ENCODE measurements around the gene SKI.

SKI gene

DNA sequence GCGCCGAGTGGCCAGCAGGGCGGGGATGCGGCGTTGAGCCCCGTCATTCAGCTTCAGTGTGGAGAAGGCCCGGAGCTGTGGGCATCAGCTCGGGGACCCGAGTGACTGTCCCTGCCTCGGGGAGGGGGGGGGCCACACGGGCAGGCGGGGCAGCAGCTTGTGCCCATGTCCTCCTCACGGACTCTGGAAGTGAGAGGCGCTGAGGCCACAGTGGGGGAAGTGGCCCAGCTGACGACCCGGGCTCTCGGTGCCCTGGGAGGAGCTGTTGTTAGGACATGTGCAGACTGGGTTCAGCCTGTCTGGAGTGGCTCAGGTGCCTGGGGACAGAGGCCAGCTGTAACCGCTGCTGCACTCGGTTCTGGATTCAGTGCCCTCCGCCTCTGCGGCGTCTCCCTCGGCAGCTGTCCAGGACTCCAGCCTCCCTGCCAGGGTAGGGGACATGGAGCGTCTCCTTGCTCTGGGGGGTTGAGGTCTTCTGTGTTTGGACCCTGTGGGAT is 71.1 kb downstream of the SKI start:
- Histone ChIP-seq H3K27me3 (ENCODE audit: low read depth) (no peaks in the 10 kb centered on the region), H3K4me1 (no peaks in the 10 kb centered on the region), H3K36me3 (replicated peaks) (peaks cover 3% of the 10 kb centered on the region), H3K4me3 (no peak overlapping the region), H3K9me3 (no peaks in the 10 kb centered on the region)
- DNase-seq (ENCODE audit: low spot score in 2 of 2), result no peak
- in situ Hi-C loops (cut with MboI; ENCODE audit: low sequenced_read_pairs), result no loop called here

DNA sequence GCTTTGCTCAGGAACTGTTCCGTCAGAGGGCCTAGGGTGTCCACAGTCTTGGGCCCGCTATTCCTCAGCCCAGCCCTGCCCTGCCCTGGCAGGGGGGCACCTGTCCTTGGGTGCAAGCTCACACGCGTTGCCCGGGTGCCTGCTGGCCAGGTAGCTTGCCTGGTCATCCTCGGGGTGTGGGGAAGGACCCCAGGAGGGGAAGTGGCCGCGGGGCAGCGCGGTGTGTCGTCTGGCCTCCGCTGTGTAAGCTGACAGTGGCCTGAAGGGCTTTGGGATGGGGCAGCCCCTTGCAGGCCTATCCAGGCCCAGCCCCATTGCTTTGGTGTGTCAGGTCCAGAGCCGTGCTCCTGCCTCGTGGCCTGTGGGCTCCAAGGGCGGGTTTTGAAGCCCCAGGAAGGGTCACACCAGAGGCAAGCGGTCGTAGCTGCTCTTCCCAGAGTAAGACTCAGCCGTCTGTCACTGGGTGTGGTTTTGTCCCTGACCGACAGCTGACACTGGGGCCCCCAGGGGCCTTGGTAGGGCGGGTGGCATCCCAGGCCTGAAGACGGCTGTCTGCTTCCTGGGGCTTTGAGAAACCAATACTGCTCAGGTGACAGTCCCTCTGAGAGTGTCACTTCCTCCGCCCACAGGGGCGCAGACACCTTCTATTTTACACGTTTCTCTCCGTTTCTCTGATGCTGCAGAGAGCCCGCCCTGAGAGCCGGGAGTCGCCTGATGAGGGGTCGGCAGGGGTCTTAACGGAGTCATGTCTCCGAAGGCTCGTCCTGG is 72.1 kb downstream of the SKI start:
- Histone ChIP-seq H3K4me3 (no peak overlapping the region), H3K27me3 (ENCODE audit: low read depth) (no peaks in the 10 kb centered on the region), H3K36me3 (replicated peaks) (peaks cover 13% of the 10 kb centered on the region), H3K9me3 (no peaks in the 10 kb centered on the region), H3K4me1 (no peaks in the 10 kb centered on the region)
- in situ Hi-C loops (cut with MboI; ENCODE audit: low sequenced_read_pairs), result no loop called here
- DNase-seq (ENCODE audit: low spot score in 2 of 2), result no peak

DNA sequence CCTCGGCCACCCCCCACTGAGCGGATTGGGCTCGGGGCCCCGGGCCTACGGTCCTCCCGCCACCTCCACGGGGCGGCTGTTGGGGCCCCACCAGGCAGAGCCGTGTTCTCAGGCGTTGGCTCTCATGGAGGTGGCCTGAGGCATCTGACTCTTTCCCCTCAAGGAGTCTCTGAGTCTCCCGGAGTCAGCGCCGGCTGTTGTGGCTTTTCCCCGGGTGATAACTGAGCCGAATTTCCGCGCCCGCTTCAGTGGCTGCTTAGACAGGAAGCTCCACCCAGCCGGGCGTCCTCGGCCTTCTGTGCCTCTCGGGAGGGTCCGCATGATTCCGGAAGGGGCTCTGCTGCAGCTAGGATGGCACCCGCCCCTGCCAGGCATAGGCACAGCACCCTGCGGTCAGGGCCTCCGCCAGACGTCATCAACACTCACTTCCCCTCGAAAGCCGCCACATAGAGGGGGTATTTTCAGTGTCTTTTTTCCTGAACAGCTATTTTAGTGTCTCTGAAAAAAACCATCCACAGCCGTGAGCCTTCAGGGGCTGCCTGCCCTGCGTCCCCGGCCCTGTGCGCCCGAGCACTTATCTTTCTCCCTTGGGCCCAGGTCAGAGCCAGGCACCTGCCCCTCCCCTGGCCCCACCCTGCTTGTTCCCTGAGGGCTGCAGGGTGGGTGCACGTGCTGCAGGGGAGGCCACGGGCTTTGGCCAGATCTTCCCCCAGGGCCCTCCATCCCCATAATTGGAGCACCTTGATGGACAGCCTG is 72.9 kb downstream of the SKI start:
- in situ Hi-C loops (cut with MboI; ENCODE audit: low sequenced_read_pairs), result no loop called here

DNA sequence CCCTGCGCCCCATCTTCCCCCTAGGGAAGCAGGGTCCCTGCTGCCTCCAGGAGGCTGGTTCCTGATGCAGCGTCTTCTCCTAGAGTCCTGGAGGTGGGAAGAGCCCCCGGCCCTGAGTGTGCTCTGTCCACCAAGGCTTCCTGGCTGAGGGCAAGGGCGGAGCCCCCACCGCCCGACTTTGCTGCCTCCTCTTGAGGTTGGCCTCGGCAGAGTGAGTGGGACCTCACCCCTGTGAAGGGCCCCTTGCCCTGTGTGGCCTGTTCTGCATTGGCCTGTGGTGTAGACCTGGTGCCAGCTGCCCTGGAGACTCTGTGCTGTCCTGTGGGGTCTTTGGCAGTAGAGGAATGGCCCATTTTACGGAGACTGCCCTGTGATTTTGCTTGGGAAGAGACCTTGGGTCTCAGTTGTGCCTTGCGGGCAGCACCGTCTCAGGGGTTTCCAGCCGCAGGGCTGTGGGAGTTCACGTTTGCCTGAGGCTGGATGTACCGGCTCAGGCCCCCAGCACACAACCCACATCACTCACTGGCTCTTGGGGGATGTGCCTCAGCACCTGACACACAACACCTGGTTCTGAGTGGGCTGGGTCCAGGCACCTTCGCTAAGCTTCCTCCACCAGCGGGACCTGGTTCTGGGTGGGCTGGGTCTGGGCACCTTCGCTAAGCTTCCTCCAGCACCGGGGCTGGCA is 73.6 kb downstream of the SKI start:
- Histone ChIP-seq H3K4me1 (no peaks in the 10 kb centered on the region), H3K36me3 (replicated peaks) (peaks cover 26% of the 10 kb centered on the region), H3K4me3 (no peak overlapping the region), H3K27me3 (ENCODE audit: low read depth) (no peaks in the 10 kb centered on the region), H3K9me3 (no peaks in the 10 kb centered on the region)
- in situ Hi-C loops (cut with MboI; ENCODE audit: low sequenced_read_pairs), result no loop called here
- no peak for DNase-seq (ENCODE audit: low spot score in 2 of 2)

More for the DNA sequence above, 72.9 kb downstream of the SKI start:
- Histone ChIP-seq H3K27me3 (ENCODE audit: low read depth) (no peaks in the 10 kb centered on the region), H3K4me3 (no peak overlapping the region), H3K4me1 (no peaks in the 10 kb centered on the region), H3K9me3 (no peaks in the 10 kb centered on the region), H3K36me3 (replicated peaks) (peaks cover 21% of the 10 kb centered on the region)
- no peak for DNase-seq (ENCODE audit: low spot score in 2 of 2)

DNA sequence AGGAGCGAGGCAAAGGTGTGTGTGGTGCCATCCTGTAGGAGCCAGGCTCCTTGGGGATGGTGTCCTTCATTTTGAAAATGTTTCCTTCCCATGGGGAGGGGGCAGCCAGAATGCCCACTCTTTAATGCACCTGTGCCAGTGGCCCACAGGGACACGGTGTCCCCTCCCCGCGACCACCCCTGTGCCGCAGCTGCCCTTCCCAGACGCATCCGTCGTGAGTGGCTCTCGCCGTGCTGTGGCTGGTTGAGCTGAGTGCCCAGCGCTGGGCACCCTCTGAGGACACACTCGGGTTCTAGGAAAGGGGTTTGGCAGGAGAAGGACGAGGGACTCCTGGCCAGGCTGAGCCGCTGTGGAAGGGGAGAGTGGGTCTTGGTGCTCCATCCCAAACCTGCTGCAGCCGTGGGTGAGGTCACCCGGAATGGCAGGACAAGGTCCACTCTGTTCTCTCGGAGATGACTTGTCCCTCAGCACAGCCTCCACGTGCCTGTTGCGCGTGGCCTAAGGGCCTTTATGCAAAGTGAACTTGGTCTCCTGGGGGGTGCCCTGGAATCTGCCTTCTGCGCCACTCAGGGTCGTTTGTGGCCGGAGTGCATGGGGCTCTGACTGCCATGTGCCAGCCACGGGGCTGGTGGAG is 74.3 kb downstream of the SKI start:
- Histone ChIP-seq H3K4me1 (no peaks in the 10 kb centered on the region), H3K9me3 (no peaks in the 10 kb centered on the region), H3K36me3 (replicated peaks) (peaks cover 28% of the 10 kb centered on the region), H3K27me3 (ENCODE audit: low read depth) (no peaks in the 10 kb centered on the region), H3K4me3 (no peak overlapping the region)
- in situ Hi-C loops (cut with MboI; ENCODE audit: low sequenced_read_pairs), result no loop called here
- DNase-seq (ENCODE audit: low spot score in 2 of 2), result no peak

DNA sequence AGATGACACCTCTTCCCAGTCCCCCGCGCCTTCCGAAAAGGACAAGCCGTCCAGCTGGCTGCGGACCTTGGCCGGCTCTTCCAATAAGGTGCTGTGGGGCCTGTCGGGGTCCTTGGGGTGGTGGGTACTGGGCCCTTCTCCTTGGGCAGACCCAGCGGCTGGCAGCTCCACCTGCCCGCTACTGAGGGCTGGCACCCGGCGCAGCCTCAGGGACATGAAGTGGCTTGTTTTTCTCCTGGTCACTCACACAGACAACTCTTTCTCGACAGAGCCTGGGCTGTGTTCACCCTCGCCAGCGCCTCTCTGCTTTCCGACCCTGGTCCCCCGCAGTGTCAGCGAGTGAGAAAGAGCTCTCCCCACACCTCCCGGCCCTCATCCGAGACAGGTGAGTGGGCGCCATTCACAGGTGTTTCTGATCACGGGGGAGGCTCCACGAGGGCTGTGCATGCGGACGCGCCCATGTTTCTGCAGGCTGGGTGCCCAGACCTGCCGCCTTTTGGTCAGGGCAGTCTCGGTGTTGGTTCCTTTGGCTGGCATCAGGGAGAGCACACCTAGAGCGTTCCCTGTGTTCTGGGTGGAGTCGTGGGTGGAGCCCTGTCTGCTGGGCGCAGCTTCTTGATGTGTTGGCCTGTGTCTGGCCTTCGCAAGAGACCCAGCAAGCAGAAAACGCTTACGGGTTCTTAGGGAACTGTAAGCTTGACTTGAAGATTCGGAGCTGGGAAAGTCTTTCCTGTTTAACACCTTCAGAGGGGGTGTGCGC is 75.1 kb downstream of the SKI start:
- H3K9me3 ChIP-seq, result no peaks in the 10 kb centered on the region
- H3K36me3 ChIP-seq (replicated peaks), result peaks cover 34% of the 10 kb centered on the region
- no peaks in the 10 kb centered on the region for H3K4me1 ChIP-seq
- H3K4me3 ChIP-seq, result no peak overlapping the region
- no peak for DNase-seq (ENCODE audit: low spot score in 2 of 2)
- no peaks in the 10 kb centered on the region for H3K27me3 ChIP-seq (ENCODE audit: low read depth)
- in situ Hi-C loops (cut with MboI; ENCODE audit: low sequenced_read_pairs), result no loop called here

DNA sequence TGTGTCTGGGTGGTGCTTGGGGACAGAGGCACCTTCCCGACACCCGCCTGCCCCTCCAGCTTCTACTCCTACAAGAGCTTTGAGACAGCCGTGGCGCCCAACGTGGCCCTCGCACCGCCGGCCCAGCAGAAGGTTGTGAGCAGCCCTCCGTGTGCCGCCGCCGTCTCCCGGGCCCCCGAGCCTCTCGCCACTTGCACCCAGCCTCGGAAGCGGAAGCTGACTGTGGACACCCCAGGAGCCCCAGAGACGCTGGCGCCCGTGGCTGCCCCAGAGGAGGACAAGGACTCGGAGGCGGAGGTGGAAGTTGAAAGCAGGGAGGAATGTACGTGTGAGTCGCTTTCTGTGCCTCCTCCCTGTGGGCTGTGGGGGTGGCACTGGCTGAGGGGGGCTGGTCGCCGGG is 75.7 kb downstream of the SKI start:
- in situ Hi-C loops (cut with MboI; ENCODE audit: low sequenced_read_pairs), result no loop called here
- Histone ChIP-seq H3K4me1 (no peaks in the 10 kb centered on the region), H3K4me3 (no peak overlapping the region), H3K9me3 (no peaks in the 10 kb centered on the region), H3K36me3 (replicated peaks) (peaks cover 35% of the 10 kb centered on the region), H3K27me3 (ENCODE audit: low read depth) (no peaks in the 10 kb centered on the region)
- no peak for DNase-seq (ENCODE audit: low spot score in 2 of 2)

DNA sequence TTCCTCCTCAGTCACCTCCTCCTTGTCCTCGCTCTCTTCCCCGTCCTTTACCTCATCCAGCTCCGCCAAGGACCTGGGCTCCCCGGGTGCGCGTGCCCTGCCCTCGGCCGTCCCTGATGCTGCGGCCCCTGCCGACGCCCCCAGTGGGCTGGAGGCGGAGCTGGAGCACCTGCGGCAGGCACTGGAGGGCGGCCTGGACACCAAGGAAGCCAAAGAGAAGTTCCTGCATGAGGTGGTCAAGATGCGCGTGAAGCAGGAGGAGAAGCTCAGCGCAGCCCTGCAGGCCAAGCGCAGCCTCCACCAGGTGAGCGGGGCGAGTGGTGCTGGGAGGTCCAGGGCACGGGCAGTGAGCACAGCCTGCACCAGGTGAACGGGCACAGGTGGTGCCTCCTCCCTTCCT is 76.2 kb downstream of the SKI start:
- in situ Hi-C loops (cut with MboI; ENCODE audit: low sequenced_read_pairs), result no loop called here
- no peaks in the 10 kb centered on the region for H3K4me1 ChIP-seq
- H3K27me3 ChIP-seq (ENCODE audit: low read depth), result no peaks in the 10 kb centered on the region
- no peak overlapping the region for H3K4me3 ChIP-seq
- H3K9me3 ChIP-seq, result no peaks in the 10 kb centered on the region
- H3K36me3 ChIP-seq (replicated peaks), result peaks cover 35% of the 10 kb centered on the region
- no peak for DNase-seq (ENCODE audit: low spot score in 2 of 2)

DNA sequence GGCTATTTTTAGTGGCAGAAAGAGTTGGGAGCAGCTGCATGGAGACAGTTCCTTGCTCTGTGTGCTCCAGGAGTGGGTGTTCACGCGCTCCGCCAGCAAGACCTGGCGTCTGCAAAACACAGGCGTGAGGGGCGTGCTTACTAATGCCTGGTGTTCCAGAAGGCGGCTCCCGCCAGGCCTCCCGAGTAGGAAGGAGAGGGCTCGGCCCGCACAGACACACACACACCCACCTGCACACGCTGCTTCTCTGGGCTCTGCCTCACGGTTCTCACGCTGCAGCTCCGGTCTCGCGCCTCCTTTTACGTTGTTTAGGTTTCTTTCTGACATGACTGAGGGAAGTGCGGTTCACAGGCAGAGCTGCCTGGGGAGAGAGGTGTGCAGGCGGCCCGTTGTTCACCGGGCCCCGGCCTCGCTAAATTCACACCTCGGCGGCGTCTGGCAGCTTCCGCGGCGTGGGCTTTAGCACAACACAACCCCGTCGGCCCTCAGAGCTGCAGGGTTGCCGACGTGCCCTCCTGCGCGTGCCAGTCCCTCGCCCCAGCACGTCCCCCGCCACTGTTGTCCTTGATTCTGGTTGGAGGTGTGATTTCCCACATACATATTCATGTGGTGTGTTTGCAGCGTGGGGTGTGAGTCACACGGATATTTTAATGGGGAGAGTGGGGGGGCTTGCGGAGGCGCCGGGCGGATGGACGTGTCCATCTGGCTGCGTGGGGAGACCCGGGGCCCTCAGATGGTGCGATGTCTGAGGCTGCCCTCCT is 77.0 kb downstream of the SKI start:
- in situ Hi-C loops (cut with MboI; ENCODE audit: low sequenced_read_pairs), result no loop called here
- no peaks in the 10 kb centered on the region for H3K4me1 ChIP-seq
- peaks cover 35% of the 10 kb centered on the region for H3K36me3 ChIP-seq (replicated peaks)
- H3K4me3 ChIP-seq, result no peak overlapping the region
- H3K27me3 ChIP-seq (ENCODE audit: low read depth), result no peaks in the 10 kb centered on the region
- H3K9me3 ChIP-seq, result no peaks in the 10 kb centered on the region
- no peak for DNase-seq (ENCODE audit: low spot score in 2 of 2)

DNA sequence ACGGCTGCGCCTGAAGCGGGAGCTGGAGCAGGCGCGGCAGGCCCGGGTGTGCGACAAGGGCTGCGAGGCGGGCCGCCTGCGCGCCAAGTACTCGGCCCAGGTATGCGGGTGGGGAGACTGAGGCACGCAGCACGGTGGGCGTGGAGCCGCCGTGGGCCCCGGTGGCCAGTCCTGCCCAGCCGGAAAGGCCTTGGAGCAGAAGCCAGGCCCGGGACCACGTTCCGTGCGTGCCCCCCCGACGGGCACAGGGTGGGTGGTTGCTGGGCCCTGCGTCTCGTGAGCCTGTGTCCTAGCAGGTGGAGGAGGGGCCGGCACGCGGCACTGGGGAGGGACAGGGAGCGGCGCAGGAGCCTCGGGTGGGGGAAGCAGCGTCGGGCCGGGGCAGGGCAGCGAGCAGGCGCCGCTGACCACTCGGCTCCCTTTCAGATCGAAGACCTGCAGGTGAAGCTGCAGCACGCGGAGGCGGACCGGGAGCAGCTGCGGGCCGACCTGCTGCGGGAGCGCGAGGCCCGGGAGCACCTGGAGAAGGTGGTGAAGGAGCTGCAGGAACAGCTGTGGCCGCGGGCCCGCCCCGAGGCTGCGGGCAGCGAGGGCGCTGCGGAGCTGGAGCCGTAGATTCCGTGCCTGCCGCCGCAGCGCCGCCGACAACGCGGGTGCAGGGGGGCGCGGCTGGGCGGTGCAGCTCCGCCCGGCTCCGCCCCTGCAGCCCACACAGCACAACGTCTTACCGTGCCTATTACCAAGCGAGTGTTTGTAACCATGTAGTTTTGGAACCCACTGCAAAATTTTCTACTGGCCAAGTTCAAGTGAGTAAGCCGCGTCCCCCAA is 78.2 kb downstream of the SKI start:
- in situ Hi-C loops (cut with MboI; ENCODE audit: low sequenced_read_pairs), result no loop called here
- H3K9me3 ChIP-seq, result no peaks in the 10 kb centered on the region
- no peaks in the 10 kb centered on the region for H3K4me1 ChIP-seq
- no peak overlapping the region for H3K4me3 ChIP-seq
- peaks cover 35% of the 10 kb centered on the region for H3K36me3 ChIP-seq (replicated peaks)
- no peaks in the 10 kb centered on the region for H3K27me3 ChIP-seq (ENCODE audit: low read depth)
- DNase-seq (ENCODE audit: low spot score in 2 of 2), result no peak

DNA sequence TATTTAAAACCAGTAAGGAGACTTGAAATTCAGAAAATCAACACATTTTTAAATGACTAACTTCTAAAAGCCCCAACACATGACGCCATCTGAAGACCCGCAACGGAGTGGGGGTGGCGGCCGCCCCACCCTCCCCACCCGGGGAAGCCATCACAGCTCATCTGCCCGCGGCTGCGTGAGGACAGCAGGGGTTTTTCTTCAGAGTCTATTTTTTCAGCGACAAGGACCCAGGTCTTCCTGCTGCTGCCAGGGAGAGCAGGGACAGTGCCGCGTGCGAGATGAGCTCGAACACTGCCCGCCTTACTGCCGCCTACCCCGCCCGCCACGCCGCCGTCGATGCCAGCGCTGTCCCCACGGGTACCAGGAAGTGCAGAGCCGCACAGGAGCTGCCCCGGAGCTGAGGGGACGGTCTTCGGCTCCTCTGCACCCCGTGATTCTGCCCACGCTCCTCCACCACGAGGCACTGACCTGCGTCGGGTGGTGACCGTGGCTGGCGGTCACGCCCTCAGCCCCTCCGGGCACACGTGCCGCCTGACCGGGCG is 79.0 kb downstream of the SKI start:
- Histone ChIP-seq H3K4me3 (no peak overlapping the region), H3K27me3 (ENCODE audit: low read depth) (no peaks in the 10 kb centered on the region), H3K9me3 (no peaks in the 10 kb centered on the region), H3K4me1 (peaks cover 3% of the 10 kb centered on the region; the same call in 1 of the 2 replicates), H3K36me3 (replicated peaks) (peaks cover 35% of the 10 kb centered on the region)
- no peak for DNase-seq (ENCODE audit: low spot score in 2 of 2)
- in situ Hi-C loops (cut with MboI; ENCODE audit: low sequenced_read_pairs), result no loop called here

DNA sequence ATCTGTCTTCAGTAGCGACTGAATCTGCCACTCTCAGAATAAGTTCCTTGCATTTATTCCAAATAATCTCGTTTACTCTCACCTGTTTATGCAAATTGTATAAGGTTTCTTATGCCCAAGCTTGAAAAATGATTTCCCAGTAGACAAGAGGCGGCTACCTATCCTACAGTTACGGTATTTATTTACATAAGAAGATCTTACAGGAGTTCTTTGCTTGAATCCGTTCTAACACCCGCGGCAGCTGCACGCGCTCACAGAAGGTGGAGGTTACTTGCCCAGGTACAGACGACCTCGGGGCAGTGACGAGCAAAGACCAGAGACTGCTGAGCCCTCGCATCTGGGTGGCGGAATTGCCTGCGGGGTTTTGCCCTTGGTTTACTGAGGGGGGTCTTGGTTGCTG is 79.9 kb downstream of the SKI start:
- no peak for DNase-seq (ENCODE audit: low spot score in 2 of 2)
- Histone ChIP-seq H3K27me3 (ENCODE audit: low read depth) (no peaks in the 10 kb centered on the region), H3K4me3 (no peak overlapping the region), H3K36me3 (replicated peaks) (peaks cover 35% of the 10 kb centered on the region), H3K4me1 (peaks cover 3% of the 10 kb centered on the region; the same call in 1 of the 2 replicates), H3K9me3 (no peaks in the 10 kb centered on the region)
- in situ Hi-C loops (cut with MboI; ENCODE audit: low sequenced_read_pairs), result no loop called here
